ENCODE data around the gene ZFR2. TPM values are rescaled to one million over a fixed set of nuclear protein-coding genes. Genes with fewer than 3 reads are reported as not detected.
"Not testable (repeated sequence)": the region's sequence is repeated elsewhere in the genome, so short reads cannot be mapped to it uniquely, and the experiment has no call there.

ZFR2 gene
- total RNA-seq, 1 donor from 2014 or later: 0.62 TPM

- peak; percentile 100 for DNase-seq (ENCODE audit: low spot score)
- intact Hi-C loops (cut with DNase I): loop anchor here (5.0 kb wide), 1 partner anchor 225 kb away; the partner anchor contains the start of gene EEF2
Measured at GRCh38 chr19:3762501-3763459, 106.1 kb downstream of the ZFR2 start, which contains the start of gene MRPL54. TSS of gene MRPL54 (plus strand) at chr19:3762682. CDS start at chr19:3762701, 19 bp downstream.

- intact Hi-C loops (cut with DNase I): loop anchor here (5.0 kb wide), 1 partner anchor 225 kb away; the partner anchor contains the start of gene EEF2
- DNase-seq (ENCODE audit: low spot score): no peak
Measured at GRCh38 chr19:3762130-3762473, 106.7 kb downstream of the ZFR2 start.

GRCh38 chr19:3761382-3762129 lies 107.3 kb downstream of the ZFR2 start, which contains the start of gene APBA3:
TSS of gene APBA3 (minus strand) at chr19:3761692. CDS start at chr19:3760264, 1,428 bp downstream.
- intact Hi-C loops (cut with DNase I): loop anchor here (5.0 kb wide), 1 partner anchor 226 kb away; the partner anchor contains the start of gene EEF2

GRCh38 chr19:3760871-3761361 lies 107.9 kb downstream of the ZFR2 start:
- intact Hi-C loops (cut with DNase I): loop anchor here (5.0 kb wide), 1 partner anchor 226 kb away; the partner anchor contains the start of gene EEF2

More at GRCh38 chr19:3761382-3762129, 107.3 kb downstream of the ZFR2 start, which contains the start of gene APBA3:
- peak; percentile 97 for DNase-seq (ENCODE audit: low spot score)

GRCh38 chr19:3759482-3760254 lies 109.2 kb downstream of the ZFR2 start:
- DNase-seq (ENCODE audit: low spot score): no peak
- intact Hi-C loops (cut with DNase I): loop anchor here (5.0 kb wide), 1 partner anchor 228 kb away; the partner anchor contains the start of gene EEF2

More at GRCh38 chr19:3760871-3761361, 107.9 kb downstream of the ZFR2 start:
- no peak for DNase-seq (ENCODE audit: low spot score)

- intact Hi-C loops (cut with DNase I); DNase-seq (ENCODE audit: low spot score): not testable (repeated sequence)
Measured at GRCh38 chr19:3758297-3758696, 110.5 kb downstream of the ZFR2 start.

GRCh38 chr19:3757705-3758104 lies 111.1 kb downstream of the ZFR2 start:
- DNase-seq (ENCODE audit: low spot score); intact Hi-C loops (cut with DNase I): not testable (repeated sequence)

Other genes with a start within 250 kb of the ZFR2 start
- gene CACTIN, start 242.2 kb downstream of the ZFR2 start, total RNA-seq: 10.7 TPM
- gene PIP5K1C, start 168.6 kb downstream of the ZFR2 start, total RNA-seq: 38.2 TPM
- not detected for gene TJP3, start 160.7 kb downstream of the ZFR2 start, total RNA-seq
- gene APBA3, start 107.3 kb downstream of the ZFR2 start, total RNA-seq: 12.5 TPM
- 81.4 TPM for gene MRPL54, start 106.4 kb downstream of the ZFR2 start, total RNA-seq
- gene RAX2, start 96.8 kb downstream of the ZFR2 start, total RNA-seq: not detected
- gene MATK, start 82.7 kb downstream of the ZFR2 start, total RNA-seq: 0.38 TPM
- not detected for gene ATCAY, start 11.6 kb upstream of the ZFR2 start, total RNA-seq
- gene NMRK2, start 64.0 kb upstream of the ZFR2 start, total RNA-seq: 568 TPM
- 180 TPM for gene DAPK3, start 102.1 kb upstream of the ZFR2 start, total RNA-seq
- gene EEF2, start 116.4 kb upstream of the ZFR2 start, total RNA-seq: 1,625 TPM
- gene PIAS4, start 138.7 kb upstream of the ZFR2 start, total RNA-seq: 18.4 TPM
- gene ZBTB7A, start 197.9 kb upstream of the ZFR2 start, total RNA-seq: 29.9 TPM

Measured in cardiac septum (tissue), 1 donor.